NCI-H146 treated with DMSO at 0.1 percent for 48 hours (cell line): Measurements from ENCODE around the gene CD248.

Source experiments
- DNase-seq: peaks from one replicate; lab custom pipeline; 2025; ENCODE audit not compliant: unreplicated experiment; lab: John Stamatoyannopoulos, UW

The CD248 gene

GRCh38 chr11:66289548-66290329, 27.1 kb downstream of the CD248 start:
- no peak for DNase-seq

GRCh38 chr11:66288671-66289547, 27.9 kb downstream of the CD248 start, which contains the start of gene YIF1A:
Gene YIF1A (minus strand): TSS chr11:66289143. CDS start chr11:66288985, 158 bp downstream.
- DNase-seq: peak; percentile 97

GRCh38 chr11:66287889-66288670, 28.8 kb downstream of the CD248 start:
- no peak for DNase-seq

GRCh38 chr11:66287211-66287888, 29.5 kb downstream of the CD248 start:
- DNase-seq: no peak

- DNase-seq: no peak
Measured at GRCh38 chr11:66286699-66287098, 30.1 kb downstream of the CD248 start.

- no peak for DNase-seq
Measured at GRCh38 chr11:66285250-66285947, 31.4 kb downstream of the CD248 start.

- no peak for DNase-seq
Measured at GRCh38 chr11:66284526-66285078, 32.2 kb downstream of the CD248 start.

- DNase-seq: no peak
Measured at GRCh38 chr11:66283461-66284105, 33.3 kb downstream of the CD248 start.

GRCh38 chr11:66282468-66283455, 34.1 kb downstream of the CD248 start:
- DNase-seq: peak; percentile 91

- DNase-seq: no peak
Measured at GRCh38 chr11:66281776-66282467, 34.9 kb downstream of the CD248 start.

GRCh38 chr11:66281001-66281400, 35.8 kb downstream of the CD248 start:
- no peak for DNase-seq

- no peak for DNase-seq
Measured at GRCh38 chr11:66280428-66280827, 36.4 kb downstream of the CD248 start.

- DNase-seq: no peak
Measured at GRCh38 chr11:66279092-66279734, 37.6 kb downstream of the CD248 start.

GRCh38 chr11:66278363-66279091, 38.3 kb downstream of the CD248 start:
- no peak for DNase-seq

GRCh38 chr11:66277471-66278362, 39.1 kb downstream of the CD248 start, which contains the start of gene CNIH2:
Gene CNIH2 (plus strand): TSS chr11:66278175. CDS start chr11:66278457, 282 bp downstream.
- DNase-seq: no peak
